Heart right ventricle (tissue), 16 donors: ENCODE measurements around the gene EXOSC1. TPM values are rescaled to one million over a fixed set of nuclear protein-coding genes. Genes with fewer than 3 reads are reported as not detected.
"Not testable (repeated sequence)": the region's sequence is repeated elsewhere in the genome, so short reads cannot be mapped to it uniquely, and the experiment has no call there.

Source experiments
- ATAC-seq, 8 donors: fragments of 200-7000 bp; cut with Tn5 transposase; one replicate each; pipeline ENCODE4 v1.9.1; 2020; ENCODE audit warnings: mild to moderate bottlenecking in 8 of 8, moderate library complexity in 8 of 8, moderate number of reproducible peaks in 1 of 8
- DNase-seq, 2 donors: peaks; one replicate each; pipeline ENCODE4 v3.0.0-alpha.2; 2020
- H3K27ac ChIP-seq, 10 donors: fragments of 200-600 bp; sonication (generic) in 2 of 10; one replicate each; pipeline versions ENCODE4 v1.5.0 to v1.8.0; 2020 to 2022; ENCODE audit warnings: mild to moderate bottlenecking in 3 of 10
- H3K27me3 ChIP-seq, 7 donors: fragments of 200-600 bp; one replicate each; pipeline ENCODE4 v1.8.0; 2021 to 2022; ENCODE audit warnings: mild to moderate bottlenecking in 2 of 7
- H3K36me3 ChIP-seq, 9 donors: fragments of 200-600 bp; sonication (generic) in 1 of 9; one replicate each; pipeline versions ENCODE4 v1.5.0 to v1.8.0; 2020 to 2022; ENCODE audit warnings: mild to moderate bottlenecking in 2 of 9
- H3K4me1 ChIP-seq, 9 donors: fragments of 200-600 bp; sonication (generic) in 1 of 9; one replicate each; pipeline versions ENCODE4 v1.5.0 to v1.8.0; 2020 to 2022; ENCODE audit warnings: mild to moderate bottlenecking in 4 of 9
- H3K4me3 ChIP-seq, 10 donors: fragments of 200-600 bp; sonication (generic) in 2 of 10; one replicate each; pipeline versions ENCODE4 v1.5.0 to v1.8.0; 2020 to 2022; ENCODE audit warnings: mild to moderate bottlenecking in 7 of 10, moderate library complexity in 2 of 10
- H3K9me3 ChIP-seq, 11 donors: fragments of 200-600 bp in 10 of 11; sonication (generic) in 2 of 11; one replicate each; pipeline versions ENCODE4 v1.5.0 to v1.8.0; 2013 to 2022; ENCODE audit warnings: mild to moderate bottlenecking in 2 of 11, control low read depth in 1 of 11, moderate library complexity in 1 of 11
- WGBS, 2 donors: extraction: QIAGEN DNeasy Blood & Tissue Kit; methylation state at CpG; one replicate each; pipeline ENCODE4 v1.1.7; 2013; ENCODE audit warnings: inconsistent platforms in 1 of 2; 5-methylcytosine and 5-hydroxymethylcytosine counted together
- intact Hi-C, 10 donors: fragments of 100-400 bp; cut with DNase I; formaldehyde crosslinking; loops; one replicate each; pipeline versions ENCODE4 v1.11.1 to v1.14.2; 2022
- polyA plus RNA-seq, 2 donors: library from polyadenylated mRNA; stranded (reverse); fragments of 200-250 nt; gene quantifications; one replicate each; pipeline ENCODE4 v1.2.3, GENCODE V29; 2013
- total RNA-seq, 10 donors: library from RNA; stranded (reverse); fragmentation: NEBNext Ultra II Directional in 3 of 10; extraction: Animal tissue kit (Norgen Biotek cat#: 25700) in 3 of 10; gene quantifications; one replicate each; pipeline versions ENCODE4 v1.2.1 to v1.2.4, GENCODE V29; 2021 to 2023
- TF ChIP-seq, protein P1 (sequence below), 9 donors: fragments of 200-600 bp; sonication (generic) in 2 of 9; IDR thresholded peaks; one replicate each; pipeline versions ENCODE4 v1.5.0 to v1.8.0; 2021 to 2022; ENCODE audit warnings: antibody characterized with exemption in 9 of 9, mild to moderate bottlenecking in 5 of 9, moderate library complexity in 1 of 9
- donor health status: Arrhythmogenic right ventricular cardiomyopathy.
- donor health status: ischemic (EF 13 %, LVEDD 7.1; RV severe dilation, severe dysfunction).
- donor health status: healthy with polysubstance abuse.
- donor health status: DM: no; HTN: yes; CAD: no.
- donor health status: DM: no; HTN: no; CAD: no.
- donor health status: ischemic (EF 25% LVEDD 6.9; RV normal size, moderate dysfunction).
- donor health status: ischemic (EF 25% LVEDD 5.7; RV mildly dilated, moderate dysfunction).
- donor health status: healthy.
- donor health status: DM: yes; HTN: yes; CAD: no.
- donor health status: Ischemic cardiomyopathy.
- donor health status: ischemic (EF 35%, LVEDD 5.7; RV mildly dilated, moderate dysfunction).
- donor health status: nonischemic (EF 11% LVEDD 7.7; RV severe dilation, severe dysfunction).
- donor health status: DM: yes; HTN: yes; CAD: no.
- donor health status: PGD.
- donor health status: ischemic (EF 29% LVEDD 5.4; RV normal size, mild dysfunction).
- donor health status: nonischemic (EF 23%, LVEDD 6.1; RV moderate dilation, normal function).

Gene EXOSC1
- total and polyA plus RNA-seq, 12 donors = 11.7 to 31.3 (median 15.8) TPM

DNA sequence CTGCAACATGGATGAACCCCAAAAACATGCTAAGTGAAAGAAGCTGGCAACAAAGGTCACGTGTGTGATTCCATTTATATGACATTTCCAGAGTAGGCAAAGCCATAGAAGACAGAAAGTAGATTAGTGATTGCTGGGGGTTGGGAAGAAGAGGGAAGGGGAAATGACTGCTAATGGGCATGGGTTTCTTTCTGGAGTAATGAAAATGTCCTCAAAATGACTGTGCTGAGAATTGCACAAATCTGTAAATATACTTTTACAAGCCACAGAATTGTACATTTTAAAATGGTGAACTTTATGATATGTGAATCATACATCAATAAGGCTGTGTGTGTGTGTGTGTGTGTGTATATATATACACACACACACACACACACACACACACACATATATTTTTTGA lies 36.6 kb upstream of the EXOSC1 start:
- peaks cover 0 to 83% (median 35%) of the 10 kb centered on the region in 9 donors for H3K36me3 ChIP-seq
- no peak overlapping the region for H3K4me3 ChIP-seq
- H3K27me3 ChIP-seq = no peaks in the 10 kb centered on the region
- TF ChIP-seq, protein P1, sequence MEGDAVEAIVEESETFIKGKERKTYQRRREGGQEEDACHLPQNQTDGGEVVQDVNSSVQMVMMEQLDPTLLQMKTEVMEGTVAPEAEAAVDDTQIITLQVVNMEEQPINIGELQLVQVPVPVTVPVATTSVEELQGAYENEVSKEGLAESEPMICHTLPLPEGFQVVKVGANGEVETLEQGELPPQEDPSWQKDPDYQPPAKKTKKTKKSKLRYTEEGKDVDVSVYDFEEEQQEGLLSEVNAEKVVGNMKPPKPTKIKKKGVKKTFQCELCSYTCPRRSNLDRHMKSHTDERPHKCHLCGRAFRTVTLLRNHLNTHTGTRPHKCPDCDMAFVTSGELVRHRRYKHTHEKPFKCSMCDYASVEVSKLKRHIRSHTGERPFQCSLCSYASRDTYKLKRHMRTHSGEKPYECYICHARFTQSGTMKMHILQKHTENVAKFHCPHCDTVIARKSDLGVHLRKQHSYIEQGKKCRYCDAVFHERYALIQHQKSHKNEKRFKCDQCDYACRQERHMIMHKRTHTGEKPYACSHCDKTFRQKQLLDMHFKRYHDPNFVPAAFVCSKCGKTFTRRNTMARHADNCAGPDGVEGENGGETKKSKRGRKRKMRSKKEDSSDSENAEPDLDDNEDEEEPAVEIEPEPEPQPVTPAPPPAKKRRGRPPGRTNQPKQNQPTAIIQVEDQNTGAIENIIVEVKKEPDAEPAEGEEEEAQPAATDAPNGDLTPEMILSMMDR (IDR thresholded peaks at IDR 0.05) = no peak
- no peaks in the 10 kb centered on the region for H3K9me3 ChIP-seq
- WGBS, 2 donors = 77 to 84% methylated on average over 1 of the region's 1 CpG
- no peak overlapping the region for H3K27ac ChIP-seq
- DNase-seq = no peak
- intact Hi-C loops = no loop called here
- H3K4me1 ChIP-seq = peaks cover 0 to 35% (median 10%) of the 10 kb centered on the region in 9 donors
- ATAC-seq = no peak

DNA sequence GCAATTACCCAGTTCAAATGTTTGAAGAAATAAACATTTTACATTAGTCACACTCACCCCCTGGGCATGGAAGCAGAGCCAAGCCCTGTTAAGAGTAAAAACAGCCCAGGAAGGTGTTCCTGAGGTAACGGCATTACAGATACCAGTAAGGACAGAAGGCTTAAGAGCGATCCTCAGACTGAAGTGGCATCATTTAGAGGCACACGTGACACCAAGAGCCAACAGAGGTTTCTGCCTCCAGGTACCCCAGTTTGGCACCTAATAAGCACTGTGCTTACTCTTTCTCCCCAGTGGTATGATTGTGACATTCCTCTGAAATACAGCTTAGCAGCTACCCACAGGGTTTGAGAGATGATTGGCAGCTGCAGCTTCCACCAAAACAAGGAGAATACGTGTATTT lies 35.3 kb upstream of the EXOSC1 start:
- peaks cover 0 to 94% (median 40%) of the 10 kb centered on the region in 9 donors for H3K36me3 ChIP-seq
- TF ChIP-seq, protein P1 (IDR thresholded peaks at IDR 0.05) = no peak
- H3K27ac ChIP-seq = no peak overlapping the region
- peaks cover 0 to 32% (median 13%) of the 10 kb centered on the region in 9 donors for H3K4me1 ChIP-seq
- ATAC-seq = no peak
- no peaks in the 10 kb centered on the region for H3K9me3 ChIP-seq
- 81 to 83% methylated on average over 4 of the region's 4 CpGs for WGBS, 2 donors
- no peaks in the 10 kb centered on the region for H3K27me3 ChIP-seq
- no peak overlapping the region for H3K4me3 ChIP-seq
- intact Hi-C loops = no loop called here
- DNase-seq = no peak

DNA sequence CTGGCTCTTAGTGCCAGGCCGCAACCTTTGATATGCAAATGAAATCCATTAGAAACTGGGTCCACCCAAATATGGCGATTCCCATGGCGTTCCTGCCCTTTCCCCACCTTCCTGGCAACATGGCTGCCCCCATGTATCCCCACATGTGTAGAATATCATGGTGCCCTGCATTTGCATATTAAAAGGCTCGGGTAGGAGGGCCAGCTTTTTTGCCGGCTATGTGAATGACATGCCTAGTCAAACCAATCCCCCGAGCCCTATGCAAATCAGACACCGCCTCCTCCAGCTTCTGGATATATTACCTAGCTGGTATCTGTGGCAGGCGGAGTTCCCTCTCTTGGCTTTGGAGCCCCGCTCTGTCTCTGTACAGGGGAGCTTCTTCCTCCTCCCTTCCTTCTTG lies 34.1 kb upstream of the EXOSC1 start:
- Histone ChIP-seq H3K4me3 (no peak overlapping the region), H3K27ac (no peak overlapping the region), H3K36me3 (peaks cover 0 to 94% (median 50%) of the 10 kb centered on the region in 9 donors), H3K4me1 (peaks cover 0 to 29% (median 13%) of the 10 kb centered on the region in 9 donors), H3K27me3 (no peaks in the 10 kb centered on the region), H3K9me3 (no peaks in the 10 kb centered on the region)
- ATAC-seq = no peak
- intact Hi-C loops = no loop called here
- TF ChIP-seq, protein P1 (IDR thresholded peaks at IDR 0.05) = no peak
- no peak for DNase-seq
- 77 to 79% methylated on average over 9 of the region's 9 CpGs for WGBS, 2 donors

DNA sequence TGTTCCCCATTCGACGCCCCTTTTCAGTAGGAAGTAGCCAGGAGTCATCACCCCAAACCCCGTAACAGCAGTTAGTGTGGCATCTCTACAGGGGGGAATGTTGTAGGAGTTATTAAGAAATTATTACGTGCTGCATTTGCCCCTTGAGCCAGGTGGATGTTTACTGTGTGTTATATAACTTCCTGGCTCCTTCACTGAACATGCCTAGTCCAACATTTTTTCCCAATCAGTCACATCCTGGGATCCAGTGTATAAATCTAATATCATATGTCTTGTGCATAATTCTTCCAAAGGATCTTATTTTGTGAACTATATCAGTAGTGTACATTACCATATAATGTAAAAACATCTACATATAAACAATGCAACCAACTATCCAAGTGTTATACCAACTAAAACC lies 33.6 kb upstream of the EXOSC1 start:
- intact Hi-C loops = not testable (repeated sequence)
- H3K4me1 ChIP-seq = peaks cover 0 to 29% (median 13%) of the 10 kb centered on the region in 9 donors
- WGBS, 2 donors = 92 to 94% methylated on average over 4 of the region's 4 CpGs

DNA sequence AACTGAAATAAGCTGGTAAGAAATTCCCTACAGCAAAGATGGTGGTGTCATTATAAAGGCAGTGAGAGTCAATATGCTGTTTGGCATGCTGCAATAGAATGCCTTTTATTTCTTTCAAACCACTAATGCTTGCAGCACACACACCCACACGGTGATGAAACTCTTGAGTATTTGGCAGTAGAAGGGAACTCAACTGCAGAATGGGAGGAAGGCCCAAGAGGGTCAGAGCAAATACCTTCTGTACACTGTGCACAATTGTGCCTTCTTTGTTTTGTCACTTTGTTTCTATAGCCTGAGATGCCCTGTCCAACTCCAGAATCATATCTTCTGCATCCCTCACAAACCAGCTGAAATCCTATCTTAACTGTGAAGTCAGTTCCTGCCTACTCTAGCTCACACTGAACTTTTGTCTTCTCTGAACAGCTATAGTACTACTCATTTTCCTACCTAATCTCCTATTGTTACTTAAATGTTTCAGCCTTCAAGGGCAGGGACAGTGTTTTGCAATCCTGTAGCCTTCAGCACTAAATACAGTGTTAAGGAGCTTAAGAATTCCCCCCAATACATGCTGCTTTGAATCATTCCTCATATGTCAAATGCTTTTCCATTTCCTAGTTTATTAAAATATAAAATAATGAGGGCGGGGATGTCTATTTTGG lies 30.3 kb upstream of the EXOSC1 start:
- no peak overlapping the region for H3K4me3 ChIP-seq
- ATAC-seq (peak in 4 of 8 donors; percentile 51 to 82 (median 64)), DNase-seq (no peak)
- WGBS, 2 donors = 67 to 76% methylated on average over 2 of the region's 2 CpGs
- intact Hi-C loops = no loop called here
- H3K27ac ChIP-seq = no peak overlapping the region
- no peaks in the 10 kb centered on the region for H3K9me3 ChIP-seq
- peaks cover 0 to 100% (median 74%) of the 10 kb centered on the region in 9 donors for H3K36me3 ChIP-seq
- H3K4me1 ChIP-seq = peaks cover 0 to 16% (median 0%) of the 10 kb centered on the region in 9 donors
- TF ChIP-seq, protein P1 (IDR thresholded peaks at IDR 0.05) = no peak
- no peaks in the 10 kb centered on the region for H3K27me3 ChIP-seq

More for the DNA sequence above, 33.6 kb upstream of the EXOSC1 start:
- not testable (repeated sequence) for ATAC-seq, H3K9me3 ChIP-seq, H3K27me3 ChIP-seq, DNase-seq, H3K27ac ChIP-seq, H3K4me3 ChIP-seq
- H3K36me3 ChIP-seq = peaks cover 0 to 94% (median 55%) of the 10 kb centered on the region in 9 donors
